ENCODE data around the gene IQSEC3.

IQSEC3 gene

DNA sequence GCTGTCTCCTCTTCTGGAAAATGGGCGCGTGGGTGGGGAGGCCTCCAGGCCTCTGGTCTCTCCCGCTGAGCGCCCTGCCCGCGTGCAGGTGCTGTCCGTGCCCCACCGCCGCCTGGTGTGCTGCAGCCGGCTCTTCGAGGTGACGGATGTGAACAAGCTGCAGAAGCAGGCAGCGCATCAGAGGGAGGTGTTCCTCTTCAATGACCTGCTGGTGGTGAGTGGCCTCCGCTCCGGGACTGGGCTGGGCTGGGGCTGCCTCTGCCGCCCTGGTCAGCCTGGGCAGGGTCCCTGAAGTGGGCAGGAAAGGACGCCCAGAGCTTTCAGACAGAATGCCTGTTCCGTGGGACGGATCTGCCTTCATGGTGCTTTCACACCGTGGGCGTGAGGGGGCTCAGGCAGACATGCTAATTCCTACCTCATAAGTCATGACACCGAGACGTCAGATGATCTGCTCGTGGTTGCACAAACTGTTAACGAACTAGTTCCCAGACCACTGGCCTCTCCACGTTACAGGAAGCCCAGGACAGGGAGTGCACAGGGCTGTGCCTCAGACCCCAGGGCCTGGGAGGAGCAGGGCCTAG, 96.9 kb downstream of the IQSEC3 start:
- no peak for DNase-seq (ENCODE audit: low read depth)

- DNase-seq (ENCODE audit: low read depth) = no peak
Observed at GRCh38 chr12:164207-164606, 97.6 kb downstream of the IQSEC3 start.

DNA sequence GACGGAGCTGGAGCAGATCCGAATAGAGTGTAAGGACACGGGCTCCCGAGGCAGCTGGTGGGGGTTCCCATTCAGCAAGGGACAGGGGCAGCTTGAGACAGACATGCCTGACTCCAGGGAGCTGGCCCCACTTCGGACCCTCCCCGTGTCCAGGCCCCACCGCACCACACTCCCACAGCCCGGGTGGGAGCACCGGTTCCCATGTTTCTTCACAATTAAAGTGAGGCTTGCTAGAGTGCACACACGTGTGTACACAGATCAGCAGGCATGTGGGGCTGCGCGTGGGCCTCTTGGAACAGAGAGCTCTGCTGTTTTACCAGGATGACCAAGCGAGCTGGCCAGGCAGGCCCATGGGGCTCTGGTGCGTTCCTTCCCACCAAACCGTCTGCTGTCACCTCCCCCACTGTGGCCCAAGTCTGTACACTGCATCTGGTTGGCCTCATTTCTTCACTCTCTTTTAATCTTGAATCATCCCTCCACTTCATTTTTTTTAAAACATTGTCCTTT, 99.3 kb downstream of the IQSEC3 start:
- no peak for DNase-seq (ENCODE audit: low read depth)

DNA sequence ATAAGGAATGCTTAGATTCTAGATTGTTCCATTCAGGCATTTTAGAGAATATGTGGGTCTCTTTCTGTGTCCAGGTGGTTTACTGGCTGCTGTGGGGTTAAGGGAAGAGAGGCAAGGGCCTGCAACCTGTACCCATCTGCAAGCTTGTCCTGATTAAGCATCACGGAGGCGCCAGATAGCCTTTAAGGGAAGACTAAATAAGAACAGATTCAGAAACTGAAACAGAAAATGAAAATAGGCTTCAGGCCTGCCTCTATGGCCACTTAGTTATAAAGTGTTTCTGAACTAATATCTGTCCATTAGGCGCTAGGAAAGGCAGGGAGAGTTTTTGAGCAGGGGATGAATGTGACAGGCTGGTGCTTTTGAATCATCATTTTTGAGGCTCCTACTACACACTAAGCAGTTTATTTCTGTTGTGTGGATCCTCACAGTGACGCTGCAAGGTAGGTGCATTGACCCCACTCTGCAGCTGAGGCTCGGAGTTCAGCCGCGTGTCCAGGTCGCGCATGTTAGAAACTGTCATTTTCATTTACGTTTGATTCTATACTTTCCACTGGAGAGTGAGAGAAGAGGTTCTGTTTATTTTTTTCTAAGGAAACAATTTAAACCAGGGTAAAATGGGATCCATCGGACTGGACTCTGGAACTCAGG, 100.0 kb downstream of the IQSEC3 start:
- no peak for DNase-seq (ENCODE audit: low read depth)

- no peak for DNase-seq (ENCODE audit: low read depth)
Observed at GRCh38 chr12:167959-168600, 101.5 kb downstream of the IQSEC3 start.

- DNase-seq (ENCODE audit: low read depth) = no peak
Observed at GRCh38 chr12:168763-169525, 102.4 kb downstream of the IQSEC3 start.

DNA sequence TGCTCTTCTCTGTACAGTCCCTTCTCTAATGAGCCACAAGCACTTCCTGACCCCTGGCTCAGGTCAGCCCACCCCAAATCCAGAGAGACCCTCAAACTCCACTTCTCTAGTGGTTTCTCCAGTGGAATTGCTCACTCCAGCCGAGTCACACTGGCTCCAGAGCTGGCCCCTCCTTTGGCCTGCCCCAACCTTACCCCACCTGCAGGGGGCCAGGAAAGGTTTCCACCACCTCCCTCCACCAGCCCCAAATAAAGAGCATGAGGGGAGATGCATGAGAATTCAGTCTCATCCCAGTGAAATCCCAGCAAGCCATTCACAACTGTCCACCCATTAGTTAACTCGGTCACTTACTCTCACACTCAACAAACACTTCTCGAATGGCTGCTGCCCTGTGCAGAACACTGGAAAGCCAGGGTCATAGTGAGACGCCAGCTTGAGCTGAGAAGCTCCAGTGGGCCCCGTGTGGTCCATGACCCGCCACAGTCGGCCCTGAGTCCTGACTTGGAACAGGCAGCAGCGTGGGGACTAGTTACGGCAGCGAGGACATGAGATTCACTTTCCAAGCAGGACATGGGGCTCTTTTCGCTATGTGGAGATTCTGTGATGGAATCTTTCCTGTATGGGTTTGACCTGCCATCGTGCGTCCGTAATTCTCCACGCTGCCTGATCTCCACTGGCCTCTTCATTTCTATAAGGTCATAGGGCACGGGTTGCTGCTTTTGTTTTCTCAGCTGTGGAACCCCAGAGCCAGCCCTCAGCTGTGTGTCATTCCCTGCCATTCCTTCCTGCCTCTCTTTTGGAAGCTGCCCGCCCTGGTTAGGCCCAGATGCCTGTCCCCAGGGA, 103.2 kb downstream of the IQSEC3 start:
- no peak for DNase-seq (ENCODE audit: low read depth)

- DNase-seq (ENCODE audit: low read depth) = no peak
Observed at GRCh38 chr12:170371-171225, 104.0 kb downstream of the IQSEC3 start.

DNA sequence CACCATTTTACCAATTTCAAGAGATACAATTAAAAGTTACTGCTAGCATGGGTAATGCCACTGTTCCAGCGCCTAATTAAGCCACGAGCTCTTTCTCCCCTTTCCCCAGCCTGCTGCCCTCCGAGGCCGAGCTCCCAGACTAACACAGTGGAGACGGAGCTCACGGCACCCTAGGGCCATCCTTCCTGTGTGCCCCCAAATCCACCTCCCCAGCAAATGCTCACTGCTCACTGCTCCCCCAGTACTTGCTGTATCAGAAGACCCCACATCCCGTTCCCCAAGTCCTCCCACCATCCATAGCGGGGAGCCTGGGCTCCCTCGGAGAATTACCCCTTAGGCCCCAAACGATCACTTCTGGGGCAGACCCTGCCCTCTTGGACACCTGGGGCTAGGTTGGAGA, 104.7 kb downstream of the IQSEC3 start:
- no peak for DNase-seq (ENCODE audit: low read depth)

DNA sequence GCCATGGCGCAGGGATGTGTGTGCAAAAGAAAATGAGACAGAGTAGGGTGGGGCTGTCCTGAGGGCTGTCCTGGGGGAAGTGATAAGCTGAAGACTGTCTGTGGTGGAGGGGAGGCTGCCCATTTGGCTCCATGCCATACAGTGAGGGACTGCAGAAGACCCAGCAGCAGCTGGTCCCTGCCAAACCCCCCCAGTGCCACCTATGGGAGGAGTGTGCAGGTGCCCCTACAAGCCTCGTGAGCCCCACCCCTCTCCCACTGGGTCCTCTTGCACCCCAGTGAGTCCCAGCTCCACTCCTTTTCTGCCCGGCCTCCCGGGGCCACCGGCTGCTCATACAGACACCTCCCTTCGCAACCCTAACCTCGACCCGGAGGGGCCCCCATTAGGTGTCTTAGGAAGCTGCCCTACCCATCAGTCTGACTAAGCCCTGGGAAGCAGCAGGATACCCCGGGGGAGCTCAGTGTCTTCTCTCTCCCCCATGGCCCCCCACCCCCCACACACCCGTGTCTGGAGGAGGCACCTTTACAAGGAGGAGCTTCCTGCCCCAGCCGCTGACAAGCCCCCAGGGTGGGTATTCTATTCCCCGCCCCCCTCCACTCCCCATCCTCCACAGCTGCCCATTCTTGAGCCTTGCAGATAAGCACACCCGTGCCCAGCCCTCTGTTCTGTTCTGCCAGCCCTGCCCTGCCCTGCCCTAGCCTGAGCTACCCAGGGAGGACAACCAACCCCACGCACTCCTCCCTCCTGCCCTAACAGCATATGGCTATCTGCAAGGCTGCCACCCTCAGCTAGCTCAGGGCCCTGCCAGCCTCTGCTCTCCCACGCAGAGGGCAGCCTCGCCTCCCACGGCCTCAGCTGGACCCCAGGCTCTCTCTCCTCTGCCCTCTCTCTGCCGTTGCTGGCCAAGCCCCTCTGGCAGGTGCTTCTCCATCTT, 105.4 kb downstream of the IQSEC3 start:
- no peak for DNase-seq (ENCODE audit: low read depth)

GRCh38 chr12:172732-173161, 106.2 kb downstream of the IQSEC3 start:
- DNase-seq (ENCODE audit: low read depth) = no peak

GRCh38 chr12:174124-174523, 107.6 kb downstream of the IQSEC3 start:
- no peak for DNase-seq (ENCODE audit: low read depth)

DNA sequence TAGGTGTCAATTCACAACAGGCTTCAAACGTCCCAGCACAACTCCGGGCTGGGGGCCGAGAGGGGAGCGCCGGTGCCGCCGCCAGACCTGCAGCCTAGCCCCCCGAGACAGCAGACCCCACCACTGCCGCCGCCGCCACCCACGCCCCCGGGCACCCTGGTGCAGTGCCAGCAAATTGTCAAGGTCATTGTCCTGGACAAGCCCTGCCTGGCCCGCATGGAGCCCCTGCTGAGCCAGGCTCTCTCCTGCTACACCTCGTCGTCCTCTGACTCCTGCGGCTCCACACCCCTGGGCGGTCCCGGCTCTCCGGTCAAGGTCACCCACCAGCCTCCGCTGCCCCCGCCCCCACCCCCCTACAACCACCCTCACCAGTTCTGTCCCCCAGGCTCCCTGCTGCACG, 108.0 kb downstream of the IQSEC3 start:
- no peak for DNase-seq (ENCODE audit: low read depth)

DNA sequence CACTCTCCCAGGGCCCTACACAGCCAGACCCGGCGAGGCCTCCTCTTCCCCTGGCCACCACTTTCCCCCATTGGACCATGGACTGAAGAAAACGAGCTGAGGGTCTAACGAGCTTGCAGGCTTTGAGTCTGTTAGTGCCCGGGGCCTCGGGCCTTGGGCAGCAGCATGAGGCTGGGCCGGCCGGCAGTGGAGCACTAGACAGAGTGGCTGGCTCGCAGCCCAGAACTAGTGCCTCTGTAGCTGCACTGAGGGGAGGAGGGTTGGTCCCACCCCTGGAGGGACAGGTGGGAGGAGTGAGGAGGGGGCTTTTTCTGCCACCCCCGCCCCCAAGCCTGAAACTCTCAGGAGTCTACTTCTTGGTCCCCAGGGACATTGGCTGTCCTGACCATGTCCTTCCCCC, 108.7 kb downstream of the IQSEC3 start:
- DNase-seq (ENCODE audit: low read depth) = no peak

DNA sequence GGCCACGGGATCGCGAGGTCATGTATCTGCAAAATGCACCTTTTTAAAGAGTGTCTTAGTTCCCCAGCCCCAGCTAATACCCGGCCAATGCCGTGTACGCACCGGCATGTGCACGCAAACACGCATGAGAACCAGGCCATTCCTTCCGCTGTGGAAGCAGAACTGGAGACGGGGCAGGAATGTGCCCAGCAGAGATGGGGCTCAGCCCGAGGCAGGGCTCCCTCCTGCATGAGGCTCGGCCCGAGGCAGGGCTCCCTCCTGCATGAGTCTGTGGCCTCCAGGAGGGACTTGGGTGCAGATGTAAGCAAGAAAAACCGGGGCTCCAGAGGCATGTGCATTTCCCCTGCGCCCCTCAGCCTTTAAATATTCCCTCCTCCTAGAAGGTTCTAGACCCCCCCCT, 109.2 kb downstream of the IQSEC3 start:
- DNase-seq (ENCODE audit: low read depth) = no peak

DNA sequence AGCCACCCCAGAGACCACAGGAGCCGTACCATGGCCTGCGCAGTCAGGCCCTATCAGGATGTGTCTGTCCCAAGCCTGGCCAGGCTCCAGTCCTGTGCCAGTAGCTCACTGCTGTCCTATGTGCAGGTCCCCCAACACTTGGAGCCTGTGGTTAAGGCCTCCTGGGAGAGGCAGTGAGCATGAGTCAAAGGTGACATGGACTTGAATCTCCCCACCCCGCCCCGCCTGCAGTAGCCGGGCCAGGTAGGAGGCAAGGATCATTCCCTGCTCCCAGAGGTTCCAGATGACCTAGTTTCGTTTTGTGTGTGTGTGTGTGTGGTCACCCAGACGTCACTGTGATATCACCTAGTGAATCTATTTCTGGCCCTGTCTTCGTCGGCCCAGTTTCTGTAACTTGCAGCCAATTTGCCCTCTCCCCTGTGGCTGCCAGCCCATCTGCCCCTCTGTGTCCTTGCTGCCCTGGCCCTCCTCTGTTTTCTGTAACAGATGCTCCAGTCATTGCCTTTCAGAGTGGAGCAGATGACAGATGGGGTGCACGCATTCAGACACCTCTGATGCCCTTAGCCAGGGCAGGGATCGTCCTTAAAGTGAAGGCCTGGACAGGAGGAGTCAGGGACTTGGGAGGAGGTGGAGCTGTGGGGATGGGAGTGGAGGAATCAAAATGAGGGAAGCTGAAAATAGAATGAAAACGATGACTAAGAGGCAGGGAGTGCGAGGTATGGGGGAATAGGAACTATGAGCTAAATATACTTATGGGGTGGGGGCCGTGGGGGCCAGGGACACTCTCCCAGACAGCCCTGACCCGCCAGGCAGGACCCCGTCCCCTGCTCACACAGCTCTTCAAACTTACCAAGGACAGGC, 110.0 kb downstream of the IQSEC3 start:
- DNase-seq (ENCODE audit: low read depth) = no peak

GRCh38 chr12:177336-177979, 110.9 kb downstream of the IQSEC3 start:
- no peak for DNase-seq (ENCODE audit: low read depth)
